AML-193 (cell line): Measurements from ENCODE around the gene SNAP91.
"Not testable (repeated sequence)": the region's sequence is repeated elsewhere in the genome, so short reads cannot be mapped to it uniquely, and the experiment has no call there.

ENCODE experiments used
- DNase-seq, 2 experiments: peaks; one replicate each; lab custom pipeline; 2025; lab: John Stamatoyannopoulos, UW

SNAP91 gene, protein sequence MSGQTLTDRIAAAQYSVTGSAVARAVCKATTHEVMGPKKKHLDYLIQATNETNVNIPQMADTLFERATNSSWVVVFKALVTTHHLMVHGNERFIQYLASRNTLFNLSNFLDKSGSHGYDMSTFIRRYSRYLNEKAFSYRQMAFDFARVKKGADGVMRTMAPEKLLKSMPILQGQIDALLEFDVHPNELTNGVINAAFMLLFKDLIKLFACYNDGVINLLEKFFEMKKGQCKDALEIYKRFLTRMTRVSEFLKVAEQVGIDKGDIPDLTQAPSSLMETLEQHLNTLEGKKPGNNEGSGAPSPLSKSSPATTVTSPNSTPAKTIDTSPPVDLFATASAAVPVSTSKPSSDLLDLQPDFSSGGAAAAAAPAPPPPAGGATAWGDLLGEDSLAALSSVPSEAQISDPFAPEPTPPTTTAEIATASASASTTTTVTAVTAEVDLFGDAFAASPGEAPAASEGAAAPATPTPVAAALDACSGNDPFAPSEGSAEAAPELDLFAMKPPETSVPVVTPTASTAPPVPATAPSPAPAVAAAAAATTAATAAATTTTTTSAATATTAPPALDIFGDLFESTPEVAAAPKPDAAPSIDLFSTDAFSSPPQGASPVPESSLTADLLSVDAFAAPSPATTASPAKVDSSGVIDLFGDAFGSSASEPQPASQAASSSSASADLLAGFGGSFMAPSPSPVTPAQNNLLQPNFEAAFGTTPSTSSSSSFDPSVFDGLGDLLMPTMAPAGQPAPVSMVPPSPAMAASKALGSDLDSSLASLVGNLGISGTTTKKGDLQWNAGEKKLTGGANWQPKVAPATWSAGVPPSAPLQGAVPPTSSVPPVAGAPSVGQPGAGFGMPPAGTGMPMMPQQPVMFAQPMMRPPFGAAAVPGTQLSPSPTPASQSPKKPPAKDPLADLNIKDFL

DNA sequence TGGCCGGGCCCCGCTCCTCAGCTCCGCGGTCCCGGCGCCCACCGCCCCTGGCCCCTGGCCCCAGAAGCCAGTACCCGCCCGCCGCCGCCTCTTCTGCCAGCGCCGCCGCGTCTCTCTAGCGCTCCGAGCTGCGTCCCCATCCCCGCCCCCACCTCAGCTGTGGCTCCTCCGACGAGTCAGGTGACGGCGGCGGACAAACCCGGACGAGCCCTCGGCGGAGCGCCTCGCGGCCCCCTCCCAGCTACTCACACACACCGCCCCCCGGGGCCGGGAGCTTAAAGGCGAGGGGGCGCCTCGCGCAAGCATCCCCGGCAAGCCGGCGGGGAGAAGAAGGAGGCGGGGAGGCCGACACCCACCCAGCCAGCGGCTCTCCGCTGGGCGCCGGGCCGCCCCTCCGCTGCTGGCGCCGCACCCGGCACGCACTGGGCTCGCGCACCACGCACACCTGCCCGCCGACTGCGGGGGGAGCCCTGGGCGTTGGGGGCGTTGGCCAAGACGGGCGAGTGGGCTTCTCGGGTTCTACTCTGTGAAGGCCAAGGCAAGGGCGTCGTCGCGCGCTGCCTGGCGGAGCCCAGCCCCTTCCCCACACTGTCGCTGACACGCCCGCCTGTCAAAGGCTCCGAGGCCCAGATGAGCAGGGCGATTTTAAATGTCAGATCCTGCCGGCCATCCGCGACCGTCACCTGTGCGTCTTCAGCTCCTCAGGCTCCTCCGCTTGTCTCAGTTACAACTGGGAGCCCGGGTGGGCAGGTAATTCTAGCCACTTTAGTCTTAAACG is at the start of gene SNAP91:
SNAP91 (minus strand) TSS at position 132 of the 778 bp plus-strand sequence. CDS start 1,174 bp downstream, outside the sequence.
- no peak for DNase-seq

DNA sequence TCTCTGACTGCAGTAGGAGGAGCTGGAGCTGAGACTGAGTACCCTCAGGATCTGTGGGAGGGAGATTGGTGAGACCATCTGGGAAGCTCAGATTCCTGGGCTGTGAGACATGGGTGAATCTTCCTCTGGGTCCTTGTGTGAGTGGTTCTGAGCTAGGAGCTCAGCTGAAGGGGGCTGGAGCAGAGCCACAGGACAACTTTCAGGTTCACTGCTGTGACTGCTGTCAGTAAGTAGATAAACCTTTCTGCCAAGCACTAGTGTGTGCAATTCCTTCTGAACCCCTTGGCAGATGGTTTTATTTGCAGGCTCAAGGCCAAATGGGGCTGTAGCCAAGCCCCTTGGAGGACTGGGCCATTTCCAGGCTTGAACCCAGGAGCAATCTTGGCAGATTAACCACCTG is 49.6 kb upstream of the SNAP91 start:
- DNase-seq: no peak

DNA sequence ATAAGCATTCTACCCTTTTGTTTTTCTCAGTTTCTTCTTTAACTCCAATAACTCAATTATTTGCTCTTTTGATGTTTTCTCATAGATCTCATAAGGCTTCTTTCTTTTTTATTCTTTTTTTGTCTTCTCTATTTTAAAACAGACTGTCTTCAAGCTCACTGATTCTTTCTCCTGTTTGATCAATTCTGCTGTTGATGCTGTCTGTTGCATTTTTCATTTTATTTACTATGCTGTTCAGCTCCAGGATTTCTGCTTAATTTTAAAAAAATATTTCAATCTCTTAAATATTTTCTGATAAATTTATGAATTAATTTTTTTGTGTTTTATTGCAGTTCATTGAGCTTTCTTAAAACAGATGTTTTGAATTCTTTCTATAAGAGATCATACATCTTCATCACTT is 48.1 kb upstream of the SNAP91 start:
- DNase-seq: no peak

DNA sequence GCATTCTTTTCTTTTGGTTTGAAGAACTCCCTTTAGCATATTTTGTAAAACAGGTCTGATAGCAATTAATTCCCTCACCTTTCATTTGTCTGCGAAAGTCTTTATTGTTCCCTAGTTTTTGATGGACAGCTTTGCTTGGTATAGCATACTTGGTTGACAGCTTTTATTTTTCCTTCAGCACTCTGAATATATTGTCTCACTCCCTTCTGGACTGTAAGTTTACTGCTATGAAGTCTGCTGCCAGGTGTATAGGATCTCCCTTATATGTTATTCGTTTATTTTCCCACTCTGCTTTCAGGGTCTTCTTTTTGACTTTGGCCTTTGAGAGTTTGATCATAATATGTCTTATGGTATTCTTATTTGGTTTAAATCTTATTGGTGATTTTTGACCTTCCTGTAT is 47.7 kb upstream of the SNAP91 start:
- DNase-seq: no peak

DNA sequence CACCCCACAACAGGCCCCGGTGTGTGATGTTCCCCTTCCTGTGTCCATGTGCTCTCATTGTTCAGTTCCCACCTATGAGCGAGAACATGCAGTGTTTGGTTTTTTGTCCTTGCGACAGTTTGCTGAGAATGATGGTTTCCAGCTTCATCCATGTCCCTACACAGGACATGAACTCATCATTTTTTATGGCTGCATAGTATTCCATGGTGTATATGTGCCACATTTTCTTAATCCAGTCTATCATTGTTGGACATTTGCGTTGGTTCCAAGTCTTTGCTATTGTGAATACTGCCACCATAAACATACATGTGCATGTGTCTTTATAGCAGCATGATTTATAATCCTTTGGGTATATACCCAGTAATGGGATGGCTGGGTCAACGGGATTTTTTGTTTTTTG is 43.5 kb upstream of the SNAP91 start:
- DNase-seq: not testable (repeated sequence)

DNA sequence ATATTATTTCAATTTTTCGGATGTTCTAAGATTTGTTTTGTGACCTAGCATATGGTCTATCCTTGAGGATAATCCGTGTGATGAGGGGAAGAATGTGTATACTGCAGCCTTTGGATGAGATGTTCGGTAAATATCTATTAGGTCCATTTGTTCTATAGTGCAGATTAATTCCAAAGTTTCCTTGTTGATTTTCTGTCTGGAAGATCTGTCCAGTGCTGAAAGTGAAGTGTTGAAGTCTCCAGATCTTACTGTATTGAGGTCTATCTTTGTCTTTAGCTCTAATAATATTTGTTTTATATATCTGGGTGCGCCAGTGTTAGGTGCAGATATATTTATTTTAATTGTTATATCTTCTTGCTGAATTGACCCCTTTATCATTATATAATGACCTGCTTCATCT is 32.2 kb upstream of the SNAP91 start:
- DNase-seq: no peak

DNA sequence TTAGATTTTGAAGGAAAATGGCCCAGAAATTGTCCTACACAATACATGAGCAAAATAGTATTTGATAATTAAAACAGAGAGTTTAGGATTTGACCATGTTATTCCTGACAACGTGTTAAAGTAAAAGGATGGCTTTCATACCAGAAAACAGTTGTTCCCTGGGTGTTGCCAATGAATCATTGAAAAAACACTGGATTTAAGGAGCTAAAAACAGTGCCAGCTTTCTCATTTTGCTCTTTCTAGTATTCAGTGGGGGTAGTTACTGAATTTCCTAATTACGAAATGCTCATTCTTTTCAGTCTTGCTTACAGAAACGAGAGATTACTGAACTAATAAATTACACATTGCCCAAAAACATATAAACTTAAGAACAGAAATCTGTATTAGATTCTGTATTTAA is 26.6 kb upstream of the SNAP91 start:
- no peak for DNase-seq

DNA sequence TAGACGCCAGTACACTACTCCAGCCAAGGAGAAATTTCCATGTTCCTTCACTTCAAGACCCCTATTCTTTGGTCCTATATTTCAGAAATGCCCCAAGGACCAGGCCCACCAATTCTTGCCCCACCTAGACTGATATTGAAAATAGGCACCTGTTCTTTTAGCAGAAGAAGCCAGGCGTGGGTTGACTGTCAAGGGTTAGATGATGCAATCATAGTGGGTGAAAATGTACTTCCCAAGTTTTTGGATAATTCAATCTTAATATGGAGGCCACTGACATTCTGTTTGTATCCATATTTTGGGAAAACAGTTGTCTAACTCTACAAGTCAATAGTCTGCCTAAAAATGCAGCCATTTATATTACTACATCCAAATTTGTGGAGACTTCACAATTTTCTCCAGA is 21.0 kb upstream of the SNAP91 start:
- no peak for DNase-seq

- no peak for DNase-seq
Measured at GRCh38 chr6:83722876-83723275, 14.0 kb upstream of the SNAP91 start.

GRCh38 chr6:83717809-83718208 is 8.9 kb upstream of the SNAP91 start:
- DNase-seq: no peak

DNA sequence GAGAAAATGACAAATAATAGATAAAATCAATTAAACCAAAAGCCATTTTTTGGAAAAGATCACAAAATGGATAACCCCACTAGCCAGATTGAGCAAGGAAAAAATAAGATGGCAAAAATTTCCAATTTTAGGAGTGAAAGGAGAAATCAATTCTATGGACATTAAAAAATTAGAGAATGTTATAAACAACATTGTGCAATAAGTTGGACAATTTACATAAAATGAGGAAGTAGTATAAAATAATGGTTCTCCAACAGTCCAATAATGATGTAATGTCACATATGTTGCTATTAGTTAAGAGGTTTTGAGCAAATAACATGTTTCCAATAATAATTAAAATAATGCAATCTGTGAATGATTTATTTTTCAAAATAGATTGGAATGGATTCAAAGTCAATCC is 3.1 kb upstream of the SNAP91 start:
- peak in 1 of 2 experiments; percentile 11 for DNase-seq

- DNase-seq: no peak
Measured at GRCh38 chr6:83709748-83710050, 798 bp upstream of the SNAP91 start.

- DNase-seq: no peak
Measured at GRCh38 chr6:83708546-83708969, 343 bp downstream of the SNAP91 start.

DNA sequence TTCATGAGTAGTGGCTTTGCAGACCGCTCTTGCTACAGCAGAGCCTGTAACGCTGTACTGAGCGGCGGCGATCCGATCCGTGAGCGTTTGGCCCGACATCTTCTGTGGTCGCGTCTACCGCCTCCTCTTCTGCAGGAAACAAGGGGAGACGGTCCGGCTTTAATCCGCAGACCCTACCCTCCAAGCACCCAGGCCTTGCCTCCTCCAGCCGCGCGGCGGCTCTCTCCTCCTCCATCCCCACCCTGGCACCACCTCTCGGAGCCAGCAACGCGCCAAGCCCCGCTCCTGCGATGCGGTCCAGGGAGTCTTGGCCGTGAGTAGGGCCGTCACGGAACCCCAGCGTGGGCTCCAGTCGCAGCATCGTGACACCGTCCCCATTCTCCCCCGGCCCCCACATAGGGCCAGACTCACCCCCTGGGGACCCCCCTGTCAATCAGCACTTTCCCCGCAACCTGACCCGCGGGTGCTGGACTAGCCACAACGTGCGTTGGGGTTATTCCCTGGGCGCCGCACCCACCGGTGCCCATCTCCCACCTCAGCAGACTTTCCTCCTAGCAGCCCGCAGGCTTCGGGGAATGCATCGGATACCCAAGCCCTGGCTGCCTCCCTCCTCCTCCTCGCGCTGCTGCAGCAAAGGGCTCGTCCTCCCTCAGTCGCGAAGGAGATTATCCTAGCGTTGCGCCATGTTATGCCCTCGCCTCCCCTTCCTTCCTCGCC is 914 bp downstream of the SNAP91 start:
- no peak for DNase-seq

DNA sequence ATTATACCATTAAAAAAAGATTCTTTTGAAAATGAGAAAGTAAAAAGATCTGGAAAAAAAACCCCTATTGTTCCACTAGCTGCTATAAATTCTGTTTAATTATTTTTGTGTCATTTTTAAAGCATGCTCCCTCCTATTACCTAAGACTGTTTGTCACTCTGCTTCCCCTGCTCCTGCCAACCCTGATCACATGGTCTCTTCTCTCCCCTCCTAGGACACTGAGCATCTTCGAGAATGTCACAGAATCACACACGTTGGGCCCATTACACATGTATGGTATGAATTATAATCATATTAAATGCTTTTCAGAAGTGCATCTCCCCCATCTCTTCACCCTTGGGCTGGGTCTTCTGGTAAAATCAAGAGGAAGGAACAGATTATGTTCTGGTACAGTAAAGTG is 6.2 kb downstream of the SNAP91 start:
- DNase-seq: no peak

DNA sequence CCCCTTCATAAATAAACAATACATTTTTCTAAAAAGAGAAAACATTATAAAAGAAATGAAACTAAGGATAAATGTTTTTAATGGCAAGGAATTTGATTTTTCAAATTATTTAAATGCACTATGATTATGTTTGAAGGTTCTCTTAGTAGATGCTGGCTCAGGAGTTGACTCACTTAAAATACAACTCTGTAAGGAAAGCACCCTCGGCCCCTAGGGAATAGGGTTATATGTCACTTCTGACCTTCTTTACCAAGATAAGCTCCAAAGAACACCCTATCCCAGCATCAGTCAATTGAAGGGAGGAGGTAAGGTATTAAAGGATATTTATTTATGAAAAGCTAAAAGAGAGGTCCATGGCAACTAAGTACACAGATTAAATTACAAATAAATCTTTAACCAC is 6.8 kb downstream of the SNAP91 start:
- DNase-seq: no peak

DNA sequence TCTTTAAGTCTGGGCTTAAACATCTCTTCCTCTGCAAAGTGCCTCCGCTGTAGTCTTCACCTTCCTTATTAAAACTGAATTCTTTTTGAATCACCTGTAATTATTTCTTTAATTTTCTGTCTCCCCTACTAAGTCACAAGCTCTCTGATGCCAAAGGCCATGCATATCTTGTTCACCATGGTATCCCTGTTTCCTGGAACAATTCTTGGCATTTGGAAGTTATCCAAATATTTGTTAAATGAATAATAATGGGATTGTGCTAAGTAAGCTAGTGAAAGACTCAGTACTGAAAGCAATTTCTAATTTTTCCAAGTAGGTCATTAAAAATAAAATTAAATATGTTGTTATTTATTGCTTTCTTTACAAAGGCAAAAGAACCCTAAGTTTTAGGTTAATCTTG is 12.2 kb downstream of the SNAP91 start:
- no peak for DNase-seq

GRCh38 chr6:83685481-83685880 is 23.4 kb downstream of the SNAP91 start:
- DNase-seq: no peak

DNA sequence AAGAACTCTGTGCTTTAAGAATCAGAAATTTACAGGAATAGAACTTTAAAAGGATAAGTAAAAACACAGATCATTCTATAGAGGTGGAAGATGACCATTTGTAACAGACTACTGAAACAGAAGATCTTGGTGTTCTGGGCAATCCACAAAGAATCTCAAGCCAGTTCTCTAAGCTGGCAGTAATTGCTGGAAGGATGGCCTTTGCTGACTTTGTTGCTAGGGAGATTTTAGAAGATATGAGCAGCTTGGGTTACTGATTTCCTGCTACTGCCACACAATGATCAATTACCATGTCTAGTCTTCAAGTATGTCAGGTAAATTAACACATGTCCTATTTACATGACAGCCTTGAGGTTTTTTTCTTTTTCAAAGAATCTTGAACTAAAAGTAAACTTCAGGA is 31.1 kb downstream of the SNAP91 start:
- no peak for DNase-seq

DNA sequence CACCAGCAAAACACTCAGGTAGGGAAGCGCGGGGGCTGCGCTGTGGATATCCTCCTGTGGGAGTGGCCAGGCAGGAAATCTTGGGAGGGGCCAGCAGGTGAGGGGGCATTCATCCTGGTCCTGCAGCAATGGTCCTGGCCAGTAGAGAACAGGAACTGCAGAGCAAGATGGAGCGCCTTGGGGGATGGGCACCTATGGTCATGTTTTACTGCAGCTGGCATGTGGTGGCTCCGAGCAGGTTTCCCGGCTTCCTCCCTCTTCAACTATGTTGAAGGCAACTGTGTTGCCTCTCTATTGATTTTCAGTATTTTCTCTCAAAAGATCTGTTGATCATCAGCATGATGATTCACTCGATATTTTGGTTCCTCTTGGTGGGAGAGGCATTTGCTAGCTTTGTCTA is 70.9 kb downstream of the SNAP91 start:
- DNase-seq: no peak

GRCh38 chr6:83636800-83637199 is 72.1 kb downstream of the SNAP91 start:
- DNase-seq: no peak

- no peak for DNase-seq
Measured at GRCh38 chr6:83633609-83634008, 75.3 kb downstream of the SNAP91 start.
